Kidney (tissue), 14 donors: ENCODE measurements around the gene ATRAID. TPM values are rescaled to one million over a fixed set of nuclear protein-coding genes. Genes with fewer than 3 reads are reported as not detected.
"Not testable (repeated sequence)": the region's sequence is repeated elsewhere in the genome, so short reads cannot be mapped to it uniquely, and the experiment has no call there.

Experiments
- DNase-seq, 5 donors: peaks; one replicate each; pipeline ENCODE4 v3.0.0-alpha.2; 2013 to 2020
- FAIRE-seq: peaks from 2 replicates; lab custom pipeline; 2012; peaks lifted over from hg19 to GRCh38; lab: Jason Lieb, UNC
- H3K27ac ChIP-seq, 2 donors: one replicate each; pipeline ENCODE4 v1.7.0; 2013; ENCODE audit warnings: low read depth in 2 of 2, low read length in 2 of 2, inconsistent platforms in 1 of 2
- H3K27me3 ChIP-seq: one replicate; pipeline ENCODE4 v1.7.1; 2013; ENCODE audit warnings: low read length, inconsistent platforms; ENCODE audit not compliant: control insufficient read depth, insufficient read depth
- H3K36me3 ChIP-seq, 3 donors: one replicate each; pipeline versions ENCODE4 v1.7.0 to v1.7.1; 2013; ENCODE audit warnings: low read length in 3 of 3, control low read depth in 1 of 3, inconsistent platforms in 1 of 3; ENCODE audit not compliant: insufficient read depth in 3 of 3, control insufficient read depth in 2 of 3
- H3K4me1 ChIP-seq, 3 donors: one replicate each; pipeline versions ENCODE4 v1.7.0 to v1.7.1; 2013; ENCODE audit warnings: low read length in 3 of 3, inconsistent platforms in 1 of 3, low read depth in 1 of 3; ENCODE audit not compliant: control insufficient read depth in 2 of 3, insufficient read depth in 2 of 3
- H3K4me3 ChIP-seq, 3 donors: one replicate each; pipeline versions ENCODE4 v1.7.0 to v1.8.1; 2013; ENCODE audit warnings: low read length in 3 of 3, control low read depth in 1 of 3, inconsistent platforms in 1 of 3
- H3K9ac ChIP-seq, 3 donors: one replicate each; pipeline versions ENCODE4 v1.7.0 to v1.7.1; 2013; ENCODE audit warnings: low read length in 3 of 3, control low read depth in 1 of 3, inconsistent platforms in 1 of 3
- H3K9me3 ChIP-seq, 3 donors: one replicate each; pipeline versions ENCODE4 v1.7.0 to v1.7.1; 2013; ENCODE audit warnings: low read length in 3 of 3, control low read depth in 1 of 3, inconsistent platforms in 1 of 3; ENCODE audit not compliant: control insufficient read depth in 2 of 3, insufficient read depth in 1 of 3
- CTCF ChIP-seq: IDR thresholded peaks from 3 replicates; pipeline ENCODE4 v1.5.1; 2012; ENCODE audit warnings: mild to moderate bottlenecking, moderate library complexity, borderline replicate concordance; ENCODE audit not compliant: insufficient read depth; ENCODE audit errors: extremely low read depth
- intact Hi-C: fragments of 100-400 bp; cut with DNase I; formaldehyde crosslinking; loops from one replicate; pipeline ENCODE4 v1.11.1; 2022
- polyA plus RNA-seq: library from polyadenylated mRNA; stranded (reverse); fragments of 350-450 nt; fragmentation: Illumina TruSeq; extraction: RNeasy Lipid Tissue Mini Kit (QIAGEN cat#74804); gene quantifications from one replicate; pipeline ENCODE4 v1.2.3, GENCODE V29; 2014; ENCODE audit warnings: low read depth, low replicate concordance; ENCODE audit not compliant: insufficient read depth
- total RNA-seq: library from RNA; stranded (reverse); fragmentation: NEBNext Ultra II Directional; extraction: Animal tissue kit (Norgen Biotek cat#: 25700); gene quantifications from one replicate; pipeline ENCODE4 v1.2.1, GENCODE V29; 2021
- donor health status: control.
- donor health status: control.
- donor health status: control.
- donor health status: control.
- donor health status: control.
- donor health status: DM: yes; HTN: yes; CAD: no.
- donor health status: Normal renal cell carcinoma (clear cell type).

The ATRAID gene
- total and polyA plus RNA-seq, 2 donors from 2014 or later = 119 to 279 TPM

- no peak overlapping the region for H3K4me3 ChIP-seq
- H3K27me3 ChIP-seq = no peaks in the 10 kb centered on the region
- no peak overlapping the region for H3K9ac ChIP-seq
- intact Hi-C loops = no loop called here
- no peak for FAIRE-seq
- TF ChIP-seq CTCF = peak; percentile 30
- no peak overlapping the region for H3K27ac ChIP-seq
- no peaks in the 10 kb centered on the region for H3K36me3 ChIP-seq
- DNase-seq = peak in 4 of 5 donors; percentile 56 to 84 (median 66)
- no peaks in the 10 kb centered on the region for H3K4me1 ChIP-seq
- no peaks in the 10 kb centered on the region for H3K9me3 ChIP-seq
Measured at GRCh38 chr2:27191070-27191829, 20.6 kb upstream of the ATRAID start.

DNA sequence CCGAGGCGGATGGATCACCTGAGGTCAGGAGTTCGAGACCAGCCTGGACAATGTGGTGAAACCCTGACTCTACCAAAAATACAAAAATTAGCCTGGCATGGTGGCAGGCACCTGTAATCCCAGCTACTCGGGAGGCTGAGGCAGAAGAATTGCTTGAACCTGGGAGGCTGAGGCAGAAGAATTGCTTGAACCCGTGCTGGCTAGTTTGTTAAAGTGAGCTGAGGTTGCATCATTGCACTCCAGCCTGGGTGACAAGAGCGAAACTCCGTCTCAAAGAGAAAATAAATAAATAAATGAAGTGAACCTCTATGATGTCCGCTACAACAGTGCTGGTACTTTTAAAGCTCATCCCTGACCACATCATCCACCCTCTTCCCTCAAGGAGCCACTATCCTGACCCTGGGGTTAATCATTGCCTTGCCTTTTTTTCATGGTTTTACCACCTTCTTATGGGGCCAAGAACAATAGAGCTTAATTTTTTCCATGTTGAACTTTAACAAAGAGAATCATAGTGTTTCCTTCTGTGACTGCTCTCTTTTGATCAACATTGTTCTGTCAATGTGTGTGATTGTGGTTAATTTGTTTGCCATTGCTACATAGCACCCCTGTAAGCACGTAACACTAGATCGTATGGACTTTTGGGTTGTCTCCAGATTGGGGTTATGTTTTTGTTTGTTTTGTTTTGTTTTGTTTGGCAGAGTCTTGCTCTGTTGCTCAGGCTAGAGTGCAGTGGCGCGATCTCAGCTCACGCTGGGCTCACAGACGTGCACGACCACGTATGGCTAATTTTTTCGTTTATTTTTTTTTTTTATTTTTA lies 17.1 kb upstream of the ATRAID start:
- Histone ChIP-seq H3K27ac (no peak overlapping the region), H3K9ac (no peak overlapping the region), H3K4me3 (no peak overlapping the region), H3K36me3 (no peaks in the 10 kb centered on the region), H3K27me3 (no peaks in the 10 kb centered on the region), H3K4me1 (no peaks in the 10 kb centered on the region), H3K9me3 (no peaks in the 10 kb centered on the region)
- FAIRE-seq (no peak), DNase-seq (no peak)
- no peak for TF ChIP-seq CTCF
- intact Hi-C loops = no loop called here

DNA sequence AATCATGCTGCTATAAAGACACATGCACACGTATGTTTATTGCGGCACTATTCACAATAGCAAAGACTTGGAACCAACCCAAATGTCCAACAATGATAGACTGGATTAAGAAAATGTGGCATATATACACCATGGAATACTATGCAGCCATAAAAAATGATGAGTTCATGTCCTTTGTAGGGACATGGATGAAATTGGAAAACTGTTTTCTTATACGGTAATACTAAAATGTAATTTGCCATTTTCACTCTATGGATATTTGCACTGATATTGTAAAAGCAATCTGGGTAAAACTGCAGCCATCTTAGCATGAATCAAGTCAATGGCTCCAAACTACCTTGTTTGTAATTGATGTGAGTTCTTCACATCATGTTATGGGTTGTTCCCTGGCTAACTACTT lies 16.0 kb upstream of the ATRAID start:
- H3K9ac ChIP-seq, FAIRE-seq, H3K27ac ChIP-seq, H3K9me3 ChIP-seq, H3K4me1 ChIP-seq, H3K27me3 ChIP-seq, intact Hi-C loops, DNase-seq, H3K36me3 ChIP-seq, H3K4me3 ChIP-seq: not testable (repeated sequence)

- H3K4me3 ChIP-seq, H3K9me3 ChIP-seq, H3K36me3 ChIP-seq, FAIRE-seq, intact Hi-C loops, DNase-seq, H3K4me1 ChIP-seq, H3K27ac ChIP-seq, H3K9ac ChIP-seq, H3K27me3 ChIP-seq: not testable (repeated sequence)
Measured at GRCh38 chr2:27198068-27198467, 13.8 kb upstream of the ATRAID start.
